HG03342 (cell line): ENCODE measurements around the gene ERMARD.
A peak's percentile ranks its signal among the peaks of the same experiment; 100 is the strongest.

Experiments
- ATAC-seq: cut with Tn5 transposase; IDR thresholded peaks from one replicate; pipeline ENCODE4 v1.9.1; 2021; ENCODE audit warnings: mild to moderate bottlenecking, moderate library complexity; ENCODE audit not compliant: unreplicated experiment

ERMARD gene

GRCh38 chr6:169751242-169752073, at the start of gene ERMARD, which contains the start of gene DYNLT2:
Gene ERMARD (plus strand): TSS chr6:169751622. CDS start chr6:169751658, 36 bp downstream.
Gene DYNLT2 (minus strand): TSS chr6:169751572. CDS start chr6:169751458, 114 bp downstream.
- ATAC-seq, result peak; percentile 97

- ATAC-seq, result peak; percentile 95
These were observed 49.2 kb upstream of the ERMARD start, which contains the start of the genes C6orf120 and WDR27 for GRCh38 chr6:169701954-169702839. Gene C6orf120 (plus strand): TSS chr6:169702126. CDS start chr6:169702460, 334 bp downstream. Gene WDR27 (minus strand): TSS chr6:169702029. CDS start chr6:169689005, 13,024 bp downstream.

DNA sequence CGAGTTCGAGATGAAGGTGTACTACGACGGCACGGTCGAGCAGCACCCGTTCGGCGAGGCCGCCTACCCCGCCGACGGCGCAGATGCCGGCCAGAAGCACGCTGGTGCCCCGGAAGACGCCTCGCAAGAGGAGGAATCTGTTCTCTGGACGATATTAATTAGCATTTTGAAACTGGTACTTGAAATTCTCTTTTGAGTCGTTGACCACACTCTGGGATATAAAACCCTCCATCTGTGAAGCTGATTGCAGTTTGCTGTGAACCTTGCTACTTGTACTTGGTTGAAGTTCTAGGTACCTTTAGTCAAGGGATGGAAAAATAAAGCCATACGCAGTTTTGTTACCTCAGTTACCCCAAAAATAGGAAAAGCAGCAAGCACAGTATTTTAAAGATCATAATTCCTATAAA, 48.6 kb upstream of the ERMARD start:
- peak; percentile 13 for ATAC-seq

GRCh38 chr6:169707772-169708171, 43.6 kb upstream of the ERMARD start:
- ATAC-seq, result no peak

DNA sequence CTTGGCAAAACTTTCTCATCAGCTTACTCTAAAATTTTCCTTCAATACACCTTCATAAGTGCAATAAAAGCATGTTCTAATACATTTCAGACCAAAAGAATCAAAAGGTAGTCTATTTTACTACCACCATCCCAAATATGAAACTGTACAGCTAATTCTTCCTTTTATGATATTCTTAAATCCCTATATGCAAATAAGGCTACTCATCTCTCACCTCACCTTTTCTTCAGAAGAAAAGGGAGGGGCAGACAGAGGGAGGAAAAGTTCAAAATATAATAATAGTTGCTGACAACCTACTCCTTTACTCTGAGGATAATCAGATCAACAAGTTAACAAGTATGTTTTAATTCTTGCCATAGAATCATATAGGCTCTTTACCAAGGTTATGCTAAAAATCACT, 42.1 kb upstream of the ERMARD start:
- peak; percentile 58 for ATAC-seq

DNA sequence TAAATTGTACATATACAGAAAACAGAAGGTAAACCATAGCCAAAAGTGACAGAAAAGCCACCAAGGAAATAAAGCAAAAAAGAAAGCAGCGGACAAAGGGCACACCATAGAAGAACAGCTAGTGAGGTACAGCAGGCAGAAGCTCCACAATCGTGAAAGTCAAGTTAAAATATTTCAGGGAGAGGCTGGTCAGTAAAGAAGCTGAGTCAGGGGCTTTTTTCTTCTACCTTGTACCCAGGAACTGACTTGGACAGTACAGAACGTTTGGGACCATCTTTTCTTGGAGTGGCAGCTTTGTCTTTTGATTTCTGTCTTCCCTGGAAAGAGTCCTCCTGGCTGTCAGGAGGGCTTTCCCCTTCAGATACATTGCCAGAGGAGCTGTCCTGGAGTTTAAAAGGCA, 41.4 kb upstream of the ERMARD start:
- ATAC-seq, result no peak

DNA sequence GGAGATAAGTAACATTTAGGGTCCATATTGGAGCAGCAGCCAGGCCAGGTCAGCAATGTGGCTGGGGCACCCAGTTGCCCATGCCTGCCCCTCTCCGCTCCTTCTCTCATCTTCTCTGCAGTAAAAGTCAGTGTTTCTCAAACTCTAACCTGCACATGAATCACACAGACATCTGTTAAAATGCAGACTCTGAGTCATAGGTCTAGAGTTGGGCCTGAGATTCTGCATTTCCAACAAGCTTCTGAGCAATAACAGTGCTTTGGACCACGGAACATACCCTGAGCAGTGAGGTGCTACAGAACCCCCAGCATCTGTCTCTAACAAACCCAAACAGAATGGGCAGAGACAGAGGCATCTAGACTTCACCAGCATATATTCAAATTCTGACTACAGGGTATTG, 37.2 kb upstream of the ERMARD start:
- ATAC-seq, result no peak

- no peak for ATAC-seq
These were observed 36.8 kb upstream of the ERMARD start for GRCh38 chr6:169714595-169714994.

DNA sequence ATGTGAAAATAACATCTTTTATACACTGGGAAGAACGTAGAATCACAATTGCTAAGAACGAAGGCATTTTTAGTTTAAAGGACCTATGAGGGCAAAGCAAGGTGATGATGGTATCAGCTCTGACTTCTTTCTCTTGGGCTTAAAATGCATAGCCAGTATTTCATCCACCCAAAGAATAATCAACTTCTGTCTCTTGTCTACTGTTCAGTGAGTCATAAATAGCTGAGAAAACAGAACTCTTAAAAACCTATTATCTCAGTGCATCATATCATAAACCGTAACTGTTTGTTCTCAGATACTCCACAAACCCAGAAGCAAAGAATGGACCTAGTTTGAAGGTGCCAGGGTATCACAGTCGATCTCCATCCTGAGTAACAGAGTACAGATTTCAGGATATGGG, 32.3 kb upstream of the ERMARD start:
- no peak for ATAC-seq

DNA sequence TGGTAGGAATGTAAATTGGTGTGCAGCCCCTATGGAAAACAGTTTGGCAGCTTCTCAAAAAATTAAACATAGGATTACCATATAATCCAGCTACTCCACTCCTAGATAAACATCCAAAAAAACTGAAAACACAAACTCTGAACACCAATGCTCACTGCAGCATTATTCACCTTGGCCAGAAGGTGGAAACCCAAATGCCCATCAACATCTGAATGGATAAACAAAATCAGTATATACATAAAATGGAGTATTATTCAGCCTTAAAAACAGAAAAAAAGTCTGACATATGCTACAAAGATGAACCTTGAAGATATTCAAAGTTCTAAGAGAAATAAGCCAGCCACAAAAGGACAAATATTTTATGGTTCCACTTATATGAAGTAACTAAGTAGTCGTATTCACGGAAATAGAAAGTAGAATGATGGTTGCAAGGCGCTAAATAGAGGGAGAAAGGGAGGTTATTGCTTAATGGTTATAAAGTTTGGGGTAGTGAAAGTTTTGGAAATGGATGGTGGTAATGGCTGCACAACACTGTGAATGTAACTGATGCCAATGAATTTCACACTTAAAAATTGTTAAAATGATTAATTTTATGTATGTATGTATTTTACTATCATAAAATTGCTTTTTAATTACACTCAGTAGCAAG, 31.1 kb upstream of the ERMARD start:
- ATAC-seq, result no peak

GRCh38 chr6:169722362-169723199, 28.8 kb upstream of the ERMARD start:
- peak; percentile 16 for ATAC-seq

DNA sequence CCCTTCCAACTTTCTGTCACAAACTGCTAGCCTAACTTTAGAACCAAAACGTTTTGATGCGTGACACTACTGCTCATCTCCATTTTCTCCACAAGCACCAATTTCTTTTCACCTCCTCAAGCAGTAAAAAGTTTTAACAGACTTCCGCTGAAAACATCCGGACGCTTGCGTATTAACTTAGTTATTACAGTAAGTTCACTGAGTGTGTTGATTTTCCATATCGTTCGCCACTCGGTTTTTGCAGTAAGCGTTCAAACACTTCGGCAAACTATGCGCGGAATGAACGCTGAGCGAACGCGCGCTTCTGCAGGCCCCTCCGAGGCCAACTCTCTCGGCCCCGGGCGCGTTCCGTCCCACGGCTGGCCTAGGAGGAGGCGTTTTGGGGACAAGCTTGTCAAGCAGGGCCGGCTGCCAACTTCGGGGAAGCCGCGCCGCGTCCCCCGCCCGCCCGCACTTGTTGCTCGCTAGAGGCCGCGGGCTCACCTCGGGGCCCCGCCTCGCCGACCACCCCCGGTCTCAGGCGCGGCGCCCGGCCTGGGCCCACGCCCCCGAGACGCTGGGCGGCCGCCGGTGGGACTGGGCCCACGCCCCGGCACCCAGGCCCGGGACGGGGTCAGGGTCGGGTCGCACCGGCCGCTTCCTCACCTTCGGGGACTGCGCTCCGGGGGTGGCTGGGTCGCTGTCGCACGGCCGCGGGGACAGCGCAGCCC, 28.1 kb upstream of the ERMARD start:
- peak; percentile 40 for ATAC-seq

- peak; percentile 34 for ATAC-seq
These were observed 27.4 kb upstream of the ERMARD start for GRCh38 chr6:169723991-169724493.

- ATAC-seq, result peak; percentile 30
These were observed 26.8 kb upstream of the ERMARD start, which contains the start of gene PHF10 for GRCh38 chr6:169724494-169725124. Gene PHF10 (minus strand): TSS chr6:169724500. CDS start chr6:169723931, 569 bp downstream.

- peak; percentile 17 for ATAC-seq
These were observed 26.0 kb upstream of the ERMARD start for GRCh38 chr6:169725125-169726048.

GRCh38 chr6:169726049-169726400, 25.4 kb upstream of the ERMARD start:
- ATAC-seq, result no peak

GRCh38 chr6:169726963-169727362, 24.5 kb upstream of the ERMARD start:
- ATAC-seq, result no peak

DNA sequence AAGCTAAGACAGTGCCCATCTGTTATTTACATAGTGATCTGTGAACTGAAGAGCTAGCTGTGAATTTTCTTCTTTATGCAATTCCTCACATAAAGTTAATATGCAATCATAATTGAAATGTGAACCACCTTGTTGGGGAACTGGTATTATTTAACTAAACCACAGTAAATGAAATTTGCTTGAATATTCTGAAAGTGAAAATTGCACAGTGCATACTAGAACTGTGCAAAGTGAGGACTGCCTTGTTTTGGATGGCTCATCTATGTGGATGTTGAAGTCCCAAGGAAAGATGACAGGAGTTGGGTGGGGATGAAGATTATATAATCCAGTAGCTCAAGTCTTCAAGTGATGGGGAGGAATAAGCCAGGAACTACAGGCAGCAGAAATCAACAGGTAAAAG, 21.5 kb upstream of the ERMARD start:
- no peak for ATAC-seq
